ENCODE results near the gene SMIM5.

Gene SMIM5

DNA sequence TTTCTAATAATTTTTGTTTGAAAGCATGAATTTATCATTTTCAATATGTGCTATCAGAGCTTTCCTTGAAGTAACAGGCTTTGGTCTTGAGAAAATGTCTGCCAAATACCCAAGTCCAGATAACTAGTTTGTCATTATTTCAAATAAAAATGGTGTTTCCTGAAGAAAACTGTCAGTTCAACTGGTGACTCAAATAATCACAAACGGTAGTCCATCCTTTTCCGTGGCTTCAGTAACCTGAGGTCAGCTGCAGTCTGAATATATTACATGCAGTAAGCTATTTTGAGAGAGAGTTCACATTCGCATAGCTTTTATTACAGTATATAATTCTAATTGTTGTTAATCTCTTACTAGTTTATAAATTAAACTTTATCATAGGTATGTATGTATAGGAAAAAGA, 43.2 kb downstream of the SMIM5 start:
- TF ChIP-seq, protein P1, sequence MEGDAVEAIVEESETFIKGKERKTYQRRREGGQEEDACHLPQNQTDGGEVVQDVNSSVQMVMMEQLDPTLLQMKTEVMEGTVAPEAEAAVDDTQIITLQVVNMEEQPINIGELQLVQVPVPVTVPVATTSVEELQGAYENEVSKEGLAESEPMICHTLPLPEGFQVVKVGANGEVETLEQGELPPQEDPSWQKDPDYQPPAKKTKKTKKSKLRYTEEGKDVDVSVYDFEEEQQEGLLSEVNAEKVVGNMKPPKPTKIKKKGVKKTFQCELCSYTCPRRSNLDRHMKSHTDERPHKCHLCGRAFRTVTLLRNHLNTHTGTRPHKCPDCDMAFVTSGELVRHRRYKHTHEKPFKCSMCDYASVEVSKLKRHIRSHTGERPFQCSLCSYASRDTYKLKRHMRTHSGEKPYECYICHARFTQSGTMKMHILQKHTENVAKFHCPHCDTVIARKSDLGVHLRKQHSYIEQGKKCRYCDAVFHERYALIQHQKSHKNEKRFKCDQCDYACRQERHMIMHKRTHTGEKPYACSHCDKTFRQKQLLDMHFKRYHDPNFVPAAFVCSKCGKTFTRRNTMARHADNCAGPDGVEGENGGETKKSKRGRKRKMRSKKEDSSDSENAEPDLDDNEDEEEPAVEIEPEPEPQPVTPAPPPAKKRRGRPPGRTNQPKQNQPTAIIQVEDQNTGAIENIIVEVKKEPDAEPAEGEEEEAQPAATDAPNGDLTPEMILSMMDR (IDR thresholded peaks at IDR 0.05; ENCODE audit: borderline replicate concordance, insufficient read depth, low read depth, low read length), result no peak

DNA sequence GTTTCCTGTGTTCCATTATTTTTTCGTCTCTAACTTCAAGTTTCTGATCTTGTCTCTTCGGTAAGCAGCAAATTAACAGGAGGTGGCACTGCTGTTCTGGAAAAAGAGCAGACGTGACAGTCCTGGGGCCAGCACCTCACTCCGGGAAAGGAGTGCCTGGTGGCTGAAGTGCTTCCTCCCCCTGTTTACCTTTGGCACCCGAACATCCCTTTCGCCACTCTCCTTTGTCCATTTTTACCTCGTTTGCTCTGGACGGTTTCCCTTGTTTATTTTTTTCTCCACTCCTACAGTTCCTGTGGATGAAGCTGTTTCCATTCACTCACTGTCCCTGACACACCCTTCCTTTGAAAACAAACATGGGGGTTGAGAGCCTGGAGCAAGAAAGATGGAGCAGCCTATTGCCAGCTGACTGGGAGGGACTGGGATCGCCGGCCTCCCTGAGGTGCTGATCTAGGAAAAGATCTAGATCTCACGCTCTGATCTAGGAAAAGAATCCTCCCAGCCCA, 46.5 kb downstream of the SMIM5 start:
- TF ChIP-seq, protein P1 (IDR thresholded peaks at IDR 0.05; ENCODE audit: borderline replicate concordance, insufficient read depth, low read depth, low read length), result no peak
- H3K4me3 ChIP-seq (ENCODE audit: low read depth, low read length), result no peak overlapping the region

More for the DNA sequence above, 43.2 kb downstream of the SMIM5 start:
- no peak overlapping the region for H3K4me3 ChIP-seq (ENCODE audit: low read depth, low read length)

DNA sequence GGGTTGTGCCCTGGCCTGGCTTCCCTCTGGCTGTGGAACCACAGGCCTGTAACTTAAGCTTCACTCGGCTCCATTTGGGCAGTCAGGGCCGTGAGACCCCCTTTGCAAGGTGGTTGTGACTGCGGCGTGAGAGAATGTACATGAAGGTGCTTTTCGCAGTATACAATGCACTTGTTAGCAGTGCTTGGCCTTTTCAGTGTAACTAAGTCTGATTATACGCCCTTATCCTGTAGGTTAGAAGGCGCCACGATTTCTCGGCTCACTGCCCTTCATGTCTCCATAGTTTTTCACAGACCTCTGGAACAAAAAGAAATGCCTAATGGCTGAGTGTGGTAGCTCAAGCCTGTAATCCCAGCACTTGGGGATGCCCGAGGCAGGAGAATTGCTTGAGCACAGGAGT, 47.2 kb downstream of the SMIM5 start:
- TF ChIP-seq, protein P1 (IDR thresholded peaks at IDR 0.05; ENCODE audit: borderline replicate concordance, insufficient read depth, low read depth, low read length), result no peak
- no peak overlapping the region for H3K4me3 ChIP-seq (ENCODE audit: low read depth, low read length)

DNA sequence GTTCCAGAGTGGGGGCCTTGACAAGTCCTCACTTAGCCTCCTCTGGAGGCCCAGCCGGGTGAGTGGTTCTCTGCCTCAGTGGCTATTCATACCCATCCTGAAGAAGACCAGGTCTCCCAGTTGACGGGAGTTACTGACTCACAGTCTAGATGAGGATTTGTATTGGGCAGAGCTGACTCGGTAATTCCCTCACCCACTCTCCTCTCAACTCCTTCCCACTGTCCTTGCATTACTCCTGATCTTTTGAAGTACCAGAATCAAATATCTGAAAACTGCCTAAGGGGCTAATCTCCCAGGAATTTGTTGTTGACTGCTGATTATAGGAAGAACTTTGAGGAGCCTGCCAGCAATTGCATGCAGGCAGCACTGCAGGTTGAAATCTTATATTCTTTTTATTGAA, 48.1 kb downstream of the SMIM5 start:
- H3K4me3 ChIP-seq (ENCODE audit: low read depth, low read length), result no peak overlapping the region
- TF ChIP-seq, protein P1 (IDR thresholded peaks at IDR 0.05; ENCODE audit: borderline replicate concordance, insufficient read depth, low read depth, low read length), result no peak

DNA sequence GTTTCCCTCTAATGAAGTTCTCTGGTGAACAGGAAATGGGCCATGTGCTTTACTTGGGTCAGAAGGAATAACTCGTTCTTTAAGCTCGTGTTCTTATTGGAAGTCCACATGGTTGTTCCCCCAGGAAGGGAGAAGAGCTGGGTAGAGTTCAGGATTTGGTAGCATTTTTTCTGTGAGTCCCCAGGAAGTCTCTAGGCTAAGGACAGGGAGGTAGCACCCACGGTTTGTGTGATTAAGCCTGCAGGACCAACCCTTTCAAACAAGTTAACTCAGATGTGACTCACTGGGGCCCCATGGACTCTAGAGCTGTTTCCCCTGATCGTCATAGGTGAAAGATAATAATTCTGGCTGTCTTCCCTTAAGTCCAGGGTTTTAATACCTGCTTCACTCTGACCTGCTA, 50.3 kb downstream of the SMIM5 start:
- TF ChIP-seq, protein P1 (IDR thresholded peaks at IDR 0.05; ENCODE audit: borderline replicate concordance, insufficient read depth, low read depth, low read length), result no peak
- no peak overlapping the region for H3K4me3 ChIP-seq (ENCODE audit: low read depth, low read length)

DNA sequence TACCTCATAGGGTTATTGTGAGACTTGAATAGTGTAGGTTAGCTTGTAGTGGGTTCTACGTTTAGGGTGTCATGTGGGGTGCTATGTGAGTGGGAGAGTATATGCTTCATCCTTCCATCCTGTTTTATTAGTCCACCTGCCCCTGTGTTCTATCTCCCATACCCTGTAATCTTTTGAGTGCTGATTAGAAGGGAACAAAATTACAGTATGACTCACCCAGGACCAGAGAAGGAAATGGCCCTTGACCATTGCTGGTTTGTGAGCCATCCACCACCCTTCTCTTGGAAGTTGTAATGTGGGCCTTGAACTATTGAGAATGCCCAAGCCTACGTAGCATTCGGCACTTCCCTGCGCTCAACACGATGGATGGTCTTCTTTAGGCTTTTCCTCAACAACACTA, 51.0 kb downstream of the SMIM5 start:
- TF ChIP-seq, protein P1 (IDR thresholded peaks at IDR 0.05; ENCODE audit: borderline replicate concordance, insufficient read depth, low read depth, low read length), result no peak
- no peak overlapping the region for H3K4me3 ChIP-seq (ENCODE audit: low read depth, low read length)

DNA sequence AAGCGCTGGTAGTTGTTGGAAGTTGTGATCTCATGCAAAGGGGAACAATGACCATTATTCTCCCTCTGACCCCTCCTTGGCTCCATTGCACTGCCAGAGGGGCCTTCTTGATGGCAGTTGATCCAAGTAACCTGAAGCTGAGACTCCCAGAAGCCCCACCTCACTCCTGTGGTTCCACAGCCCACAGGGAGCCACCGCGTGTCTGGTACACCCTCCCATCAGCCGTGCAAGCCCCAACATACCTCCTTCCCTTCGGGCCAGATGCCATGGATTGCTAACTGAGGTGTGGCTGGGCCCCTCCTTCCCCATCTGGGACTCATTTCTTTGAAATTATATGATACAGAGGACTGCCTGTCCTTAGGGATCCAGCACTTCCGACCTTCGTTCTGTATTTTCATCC, 51.7 kb downstream of the SMIM5 start:
- TF ChIP-seq, protein P1 (IDR thresholded peaks at IDR 0.05; ENCODE audit: borderline replicate concordance, insufficient read depth, low read depth, low read length), result no peak

More for the DNA sequence above, 51.7 kb downstream of the SMIM5 start:
- no peak overlapping the region for H3K4me3 ChIP-seq (ENCODE audit: low read depth, low read length)

Measured in GM12875 (cell line).